HEK293 (cell line): ENCODE measurements around the gene ECHDC1.
A peak's percentile ranks its signal among the peaks of the same experiment; 100 is the strongest.

Experiments used
- CTCF ChIA-PET: fragments of 350-600 bp; formaldehyde crosslinking; extraction: SDS; loops from one replicate; lab custom pipeline; 2021; ENCODE audit warnings: antibody characterized with exemption; lab: Yijun Ruan, JAX
- POLR2A ChIA-PET: fragments of 300-600 bp; formaldehyde crosslinking; extraction: SDS; loops from one replicate; lab custom pipeline; 2020; ENCODE audit warnings: antibody characterized with exemption, inconsistent platforms; lab: Yijun Ruan, JAX
- H3K27ac ChIP-seq: fragments of 200-500 bp; sonication (Bioruptor generic); 2 replicates; pipeline ENCODE4 v1.5.1; 2014; ENCODE audit warnings: low read depth, low read length, control low read depth, inconsistent platforms; ENCODE audit errors: extremely low read depth
- H3K36me3 ChIP-seq, 2 experiments: fragments of 200-500 bp in 1 of 2; sonication (Bioruptor generic) in 1 of 2; 1 replicate in 1 of 2; 2 replicates in 1 of 2; pipeline ENCODE4 v1.5.1; 2014 to 2017; ENCODE audit warnings: inconsistent platforms in 2 of 2, low read length in 2 of 2; ENCODE audit not compliant: control insufficient read depth in 2 of 2, insufficient read depth in 1 of 2
- H3K4me1 ChIP-seq: fragments of 200-500 bp; sonication (Bioruptor generic); 2 replicates; pipeline ENCODE4 v1.5.1; 2014; ENCODE audit warnings: mild to moderate bottlenecking, low read length, inconsistent platforms; ENCODE audit not compliant: control insufficient read depth, insufficient read depth
- H3K4me3 ChIP-seq: 2 replicates; pipeline ENCODE4 v1.5.1; 2011; ENCODE audit warnings: low read depth, mild to moderate bottlenecking, control low read depth, low read length, moderate library complexity
- H3K9me3 ChIP-seq: fragments of 200-500 bp; sonication (Bioruptor generic); 2 replicates; pipeline ENCODE4 v1.5.1; 2014; ENCODE audit warnings: low read depth, low read length, inconsistent platforms; ENCODE audit not compliant: control insufficient read depth, insufficient read depth
- GLI2 ChIP-seq: fragments of 450-650 bp; formaldehyde crosslinking; IDR thresholded peaks from 2 replicates; pipeline ENCODE4; 2017; ENCODE audit warnings: missing biosample characterization, missing genetic modification characterization, low read depth, borderline replicate concordance
- KLF7 ChIP-seq: fragments of 450-650 bp; formaldehyde crosslinking; IDR thresholded peaks from 2 replicates; pipeline ENCODE4 v1.5.1; 2016; ENCODE audit warnings: missing biosample characterization, missing genetic modification characterization, borderline replicate concordance
- KLF8 ChIP-seq: fragments of 450-650 bp; formaldehyde crosslinking; IDR thresholded peaks from 2 replicates; pipeline ENCODE4 v1.5.1; 2016; ENCODE audit warnings: missing biosample characterization, missing genetic modification characterization
- PRDM4 ChIP-seq: fragments of 450-650 bp; formaldehyde crosslinking; IDR thresholded peaks from 2 replicates; pipeline ENCODE4 v1.5.1; 2017; ENCODE audit warnings: missing biosample characterization, missing genetic modification characterization
- RBAK ChIP-seq: fragments of 450-650 bp; formaldehyde crosslinking; IDR thresholded peaks from 2 replicates; pipeline ENCODE4 v1.5.1; 2016; ENCODE audit warnings: missing biosample characterization, missing genetic modification characterization
- SP2 ChIP-seq: fragments of 450-650 bp; formaldehyde crosslinking; IDR thresholded peaks from 2 replicates; pipeline ENCODE4 v1.5.1; 2016; ENCODE audit warnings: missing biosample characterization, missing genetic modification characterization
- SP7 ChIP-seq: fragments of 450-650 bp; formaldehyde crosslinking; IDR thresholded peaks from 2 replicates; pipeline ENCODE4 v1.5.1; 2016; ENCODE audit warnings: missing biosample characterization, missing genetic modification characterization
- TRIM28 ChIP-seq: IDR thresholded peaks from 2 replicates; pipeline ENCODE4 v1.6.1; 2011; ENCODE audit warnings: low read length, control low read depth, borderline replicate concordance
- ZBTB21 ChIP-seq: fragments of 450-650 bp; formaldehyde crosslinking; IDR thresholded peaks from 2 replicates; pipeline ENCODE4 v1.5.1; 2017; ENCODE audit warnings: missing biosample characterization, missing genetic modification characterization
- ZBTB7A ChIP-seq: fragments of 450-650 bp; formaldehyde crosslinking; IDR thresholded peaks from 2 replicates; pipeline ENCODE4 v1.5.1; 2016; ENCODE audit warnings: low read depth, missing biosample characterization, missing genetic modification characterization
- ZEB2 ChIP-seq: fragments of 450-650 bp; formaldehyde crosslinking; IDR thresholded peaks from 2 replicates; pipeline ENCODE4 v1.5.1; 2016; ENCODE audit warnings: missing biosample characterization, missing genetic modification characterization
- ZNF114 ChIP-seq: fragments of 450-650 bp; formaldehyde crosslinking; IDR thresholded peaks from 2 replicates; pipeline ENCODE4 v1.5.0; 2017; ENCODE audit warnings: missing biosample characterization, missing genetic modification characterization
- ZNF146 ChIP-seq: fragments of 450-650 bp; formaldehyde crosslinking; IDR thresholded peaks from 2 replicates; pipeline ENCODE4 v1.5.1; 2016; ENCODE audit warnings: missing biosample characterization, missing genetic modification characterization
- ZNF202 ChIP-seq: fragments of 450-650 bp; formaldehyde crosslinking; IDR thresholded peaks from 2 replicates; pipeline ENCODE4 v1.5.1; 2016; ENCODE audit warnings: missing biosample characterization, missing genetic modification characterization, borderline replicate concordance
- ZNF214 ChIP-seq: fragments of 450-650 bp; formaldehyde crosslinking; IDR thresholded peaks from 2 replicates; pipeline ENCODE4 v1.5.1; 2017; ENCODE audit warnings: missing biosample characterization, mild to moderate bottlenecking, missing genetic modification characterization, borderline replicate concordance
- ZNF221 ChIP-seq: fragments of 450-650 bp; formaldehyde crosslinking; IDR thresholded peaks from 2 replicates; pipeline ENCODE4 v1.5.1; 2017; ENCODE audit warnings: missing biosample characterization, missing genetic modification characterization, borderline replicate concordance
- ZNF266 ChIP-seq: fragments of 450-650 bp; formaldehyde crosslinking; IDR thresholded peaks from 2 replicates; pipeline ENCODE4 v1.5.1; 2016; ENCODE audit warnings: missing biosample characterization, missing genetic modification characterization, low read depth
- ZNF280C ChIP-seq: fragments of 450-650 bp; formaldehyde crosslinking; IDR thresholded peaks from 2 replicates; pipeline ENCODE4 v1.5.1; 2016; ENCODE audit warnings: missing biosample characterization, missing genetic modification characterization
- ZNF292 ChIP-seq: fragments of 450-650 bp; formaldehyde crosslinking; IDR thresholded peaks from 2 replicates; pipeline ENCODE4 v1.5.1; 2016; ENCODE audit warnings: low read depth, missing biosample characterization, missing genetic modification characterization, borderline replicate concordance
- ZNF335 ChIP-seq: fragments of 450-650 bp; formaldehyde crosslinking; conservative IDR thresholded peaks from 2 replicates; pipeline ENCODE4 v1.5.1; 2016; ENCODE audit warnings: missing biosample characterization, missing genetic modification characterization
- ZNF394 ChIP-seq: fragments of 450-650 bp; formaldehyde crosslinking; IDR thresholded peaks from 2 replicates; pipeline ENCODE4 v1.5.1; 2016; ENCODE audit warnings: missing biosample characterization, missing genetic modification characterization, mild to moderate bottlenecking, moderate library complexity, borderline replicate concordance
- ZNF473 ChIP-seq: fragments of 450-650 bp; formaldehyde crosslinking; IDR thresholded peaks from 2 replicates; pipeline ENCODE4 v1.5.1; 2017; ENCODE audit warnings: missing biosample characterization, missing genetic modification characterization
- ZNF48 ChIP-seq: fragments of 450-650 bp; formaldehyde crosslinking; IDR thresholded peaks from 2 replicates; pipeline ENCODE4 v1.5.1; 2016; ENCODE audit warnings: missing biosample characterization, missing genetic modification characterization
- ZNF510 ChIP-seq: fragments of 450-650 bp; formaldehyde crosslinking; IDR thresholded peaks from 2 replicates; pipeline ENCODE4 v1.5.1; 2018; ENCODE audit warnings: mild to moderate bottlenecking, missing genetic modification characterization, missing biosample characterization; ENCODE audit not compliant: insufficient replicate concordance
- ZNF529 ChIP-seq: fragments of 450-650 bp; formaldehyde crosslinking; IDR thresholded peaks from 2 replicates; pipeline ENCODE4 v1.5.1; 2017; ENCODE audit warnings: missing genetic modification characterization, missing biosample characterization; ENCODE audit not compliant: insufficient replicate concordance
- ZNF544 ChIP-seq: fragments of 450-650 bp; formaldehyde crosslinking; IDR thresholded peaks from 2 replicates; pipeline ENCODE4 v1.5.0; 2017; ENCODE audit warnings: missing biosample characterization, missing genetic modification characterization
- ZNF555 ChIP-seq: fragments of 450-650 bp; formaldehyde crosslinking; conservative IDR thresholded peaks from 2 replicates; pipeline ENCODE4 v1.5.1; 2017; ENCODE audit warnings: missing biosample characterization, mild to moderate bottlenecking, missing genetic modification characterization, inconsistent platforms
- ZNF624 ChIP-seq: fragments of 450-650 bp; formaldehyde crosslinking; IDR thresholded peaks from 2 replicates; pipeline ENCODE4 v1.5.1; 2017; ENCODE audit warnings: missing biosample characterization, missing genetic modification characterization
- ZNF660 ChIP-seq: fragments of 450-650 bp; IDR thresholded peaks from 2 replicates; pipeline ENCODE4 v1.5.1; 2018; ENCODE audit warnings: missing biosample characterization, mild to moderate bottlenecking, missing genetic modification characterization
- ZNF670 ChIP-seq: fragments of 450-650 bp; formaldehyde crosslinking; IDR thresholded peaks from 2 replicates; pipeline ENCODE4 v1.5.1; 2016; ENCODE audit warnings: missing biosample characterization, missing genetic modification characterization, low read depth
- ZNF701 ChIP-seq: fragments of 450-650 bp; formaldehyde crosslinking; IDR thresholded peaks from 2 replicates; pipeline ENCODE4 v1.5.1; 2016; ENCODE audit warnings: missing biosample characterization, missing genetic modification characterization
- ZNF76 ChIP-seq: fragments of 450-650 bp; formaldehyde crosslinking; IDR thresholded peaks from 2 replicates; pipeline ENCODE4; 2016; ENCODE audit warnings: low read depth, missing biosample characterization, missing genetic modification characterization, borderline replicate concordance
- ZNF830 ChIP-seq: fragments of 450-650 bp; IDR thresholded peaks from 2 replicates; pipeline ENCODE4 v1.5.0; 2018; ENCODE audit warnings: missing biosample characterization, missing genetic modification characterization, low read depth, mild to moderate bottlenecking, moderate library complexity
- ZNF837 ChIP-seq: fragments of 450-650 bp; formaldehyde crosslinking; IDR thresholded peaks from 2 replicates; pipeline ENCODE4 v1.5.1; 2016; ENCODE audit warnings: missing biosample characterization, missing genetic modification characterization

ECHDC1 gene

GRCh38 chr6:127342946-127343808 lies at the start of gene ECHDC1:
Gene ECHDC1 (minus strand): TSS chr6:127343609. CDS start chr6:127331028, 12,581 bp downstream.
- Histone ChIP-seq H3K9me3 (no peaks in the 10 kb centered on the region; the same call in 1 of the 2 replicates), H3K4me1 (peaks cover 20% of the 10 kb centered on the region), H3K36me3 (no peaks in the 10 kb centered on the region), H3K27ac (peak within 1 kb of the TSS; percentile 71), H3K4me3 (peak within 1 kb of the TSS; percentile 66)
- ChIA-PET POLR2A (interaction anchor here (0.9 kb wide), 1 partner anchor 27 kb away, joined by 3 read pairs; no protein-coding TSS in a partner anchor), CTCF (interaction anchor here (0.7 to 1.4 kb wide), 5 partner anchors 13 to 173 kb away, joined by 3 to 4 read pairs (median 3); partner anchors contain the start of gene RNF146)
- TF ChIP-seq ZNF670 = no peak
- no peak for TF ChIP-seq ZNF202
- no peak for TF ChIP-seq ZNF473
- peak; percentile 65; the same call in 1 of the 2 replicates for TF ChIP-seq ZNF660 (tag by site-specific recombination)
- TF ChIP-seq ZEB2 (tag by site-specific recombination) = peak; percentile 85
- no peak for TF ChIP-seq ZNF114
- TF ChIP-seq RBAK (tag by site-specific recombination) = no peak
- TF ChIP-seq KLF8 (tag by site-specific recombination) = peak; percentile 27; the same call in 1 of the 2 replicates
- TF ChIP-seq ZNF76 (tag by site-specific recombination) = peak; percentile 59
- no peak for TF ChIP-seq ZNF837 (tag by site-specific recombination)
- TF ChIP-seq ZNF624 (tag by site-specific recombination) = no peak
- TF ChIP-seq ZNF221 = no peak
- peak; percentile 70 for TF ChIP-seq SP2 (tag by site-specific recombination)
- no peak for TF ChIP-seq ZNF701 (tag by site-specific recombination)
- TF ChIP-seq ZNF146 (tag by site-specific recombination) = no peak
- TF ChIP-seq ZNF529 = no peak
- no peak for TF ChIP-seq GLI2 (tag by site-specific recombination)
- TF ChIP-seq ZNF335 (tag by site-specific recombination) = peak; percentile 69
- no peak for TF ChIP-seq ZNF544 (tag by site-specific recombination)
- no peak for TF ChIP-seq PRDM4 (tag by site-specific recombination)
- no peak for TF ChIP-seq ZNF280C
- TF ChIP-seq ZNF292 (tag by site-specific recombination) = no peak
- peak; percentile 81 for TF ChIP-seq SP7
- no peak for TF ChIP-seq ZBTB7A
- TF ChIP-seq ZBTB21 (tag by site-specific recombination) = no peak
- TF ChIP-seq ZNF48 (tag by site-specific recombination) = no peak
- no peak for TF ChIP-seq ZNF555
- TF ChIP-seq ZNF510 (tag by site-specific recombination) = peak; percentile 1
- peak; percentile 30; the same call in 1 of the 2 replicates for TF ChIP-seq ZNF394
- TF ChIP-seq ZNF214 (tag by site-specific recombination) = no peak
- no peak for TF ChIP-seq ZNF830 (tag by site-specific recombination)
- TF ChIP-seq ZNF266 (tag by site-specific recombination) = no peak
- peak; percentile 94 for TF ChIP-seq TRIM28
- peak; percentile 77; the same call in 1 of the 2 replicates for TF ChIP-seq KLF7
